HEK293 (cell line): Measurements from ENCODE around the gene ZFHX3.

Source experiments
- CTCF ChIA-PET: fragments of 350-600 bp; formaldehyde crosslinking; extraction: SDS; loops from one replicate; lab custom pipeline; 2021; ENCODE audit warnings: antibody characterized with exemption; lab: Yijun Ruan, JAX
- POLR2A ChIA-PET: fragments of 300-600 bp; formaldehyde crosslinking; extraction: SDS; loops from one replicate; lab custom pipeline; 2020; ENCODE audit warnings: antibody characterized with exemption, inconsistent platforms; lab: Yijun Ruan, JAX
- H3K27ac ChIP-seq: fragments of 200-500 bp; sonication (Bioruptor generic); 2 replicates; pipeline ENCODE4 v1.5.1; 2014; ENCODE audit warnings: low read depth, low read length, control low read depth, inconsistent platforms; ENCODE audit errors: extremely low read depth
- H3K36me3 ChIP-seq, 2 experiments: fragments of 200-500 bp in 1 of 2; sonication (Bioruptor generic) in 1 of 2; 1 replicate in 1 of 2; 2 replicates in 1 of 2; pipeline ENCODE4 v1.5.1; 2014 to 2017; ENCODE audit warnings: inconsistent platforms in 2 of 2, low read length in 2 of 2; ENCODE audit not compliant: control insufficient read depth in 2 of 2, insufficient read depth in 1 of 2
- H3K4me1 ChIP-seq: fragments of 200-500 bp; sonication (Bioruptor generic); 2 replicates; pipeline ENCODE4 v1.5.1; 2014; ENCODE audit warnings: mild to moderate bottlenecking, low read length, inconsistent platforms; ENCODE audit not compliant: control insufficient read depth, insufficient read depth
- H3K4me3 ChIP-seq: 2 replicates; pipeline ENCODE4 v1.5.1; 2011; ENCODE audit warnings: low read depth, mild to moderate bottlenecking, control low read depth, low read length, moderate library complexity
- H3K9me3 ChIP-seq: fragments of 200-500 bp; sonication (Bioruptor generic); 2 replicates; pipeline ENCODE4 v1.5.1; 2014; ENCODE audit warnings: low read depth, low read length, inconsistent platforms; ENCODE audit not compliant: control insufficient read depth, insufficient read depth
- BCL6B ChIP-seq: fragments of 450-650 bp; formaldehyde crosslinking; IDR thresholded peaks from 2 replicates; pipeline ENCODE4 v1.5.1; 2017; ENCODE audit warnings: missing biosample characterization, missing genetic modification characterization
- GFI1B ChIP-seq: fragments of 450-650 bp; formaldehyde crosslinking; IDR thresholded peaks from 2 replicates; pipeline ENCODE4 v1.5.1; 2016; ENCODE audit warnings: missing biosample characterization, missing genetic modification characterization
- HIC1 ChIP-seq: fragments of 450-650 bp; formaldehyde crosslinking; IDR thresholded peaks from 2 replicates; pipeline ENCODE4 v1.5.1; 2016; ENCODE audit warnings: missing biosample characterization, missing genetic modification characterization
- HOXD13 ChIP-seq: sonication (generic); formaldehyde crosslinking; IDR thresholded peaks from 2 replicates; pipeline ENCODE4 v1.8.0; 2022; ENCODE audit warnings: missing genetic modification reagents, borderline replicate concordance
- PRDM10 ChIP-seq: fragments of 450-650 bp; formaldehyde crosslinking; IDR thresholded peaks from 2 replicates; pipeline ENCODE4 v1.5.1; 2016; ENCODE audit warnings: missing biosample characterization, missing genetic modification characterization
- SETDB1 ChIP-seq: IDR thresholded peaks from one replicate; pipeline ENCODE4 v1.6.1; 2017; ENCODE audit warnings: mild to moderate bottlenecking, low read length, moderate library complexity, mixed read lengths; ENCODE audit not compliant: insufficient read length
- TSHZ1 ChIP-seq: fragments of 450-650 bp; formaldehyde crosslinking; IDR thresholded peaks from 2 replicates; pipeline ENCODE4 v1.5.1; 2016; ENCODE audit warnings: missing biosample characterization, missing genetic modification characterization, borderline replicate concordance
- WT1 ChIP-seq: fragments of 450-650 bp; formaldehyde crosslinking; IDR thresholded peaks from 2 replicates; pipeline ENCODE4 v1.5.1; 2016; ENCODE audit warnings: missing biosample characterization, missing genetic modification characterization
- ZBTB1 ChIP-seq: fragments of 450-650 bp; formaldehyde crosslinking; IDR thresholded peaks from 2 replicates; pipeline ENCODE4 v1.5.1; 2016; ENCODE audit warnings: missing biosample characterization, missing genetic modification characterization
- ZBTB48 ChIP-seq: fragments of 450-650 bp; formaldehyde crosslinking; IDR thresholded peaks from 2 replicates; pipeline ENCODE4 v1.5.1; 2016; ENCODE audit warnings: missing biosample characterization, missing genetic modification characterization
- ZEB2 ChIP-seq: fragments of 450-650 bp; formaldehyde crosslinking; IDR thresholded peaks from 2 replicates; pipeline ENCODE4 v1.5.1; 2016; ENCODE audit warnings: missing biosample characterization, missing genetic modification characterization
- ZNF140 ChIP-seq: fragments of 450-650 bp; formaldehyde crosslinking; IDR thresholded peaks from 2 replicates; pipeline ENCODE4 v1.5.1; 2016; ENCODE audit warnings: missing biosample characterization, missing genetic modification characterization
- ZNF280C ChIP-seq: fragments of 450-650 bp; formaldehyde crosslinking; IDR thresholded peaks from 2 replicates; pipeline ENCODE4 v1.5.1; 2016; ENCODE audit warnings: missing biosample characterization, missing genetic modification characterization
- ZNF37A ChIP-seq: fragments of 450-650 bp; IDR thresholded peaks from 2 replicates; pipeline ENCODE4 v1.5.1; 2018; ENCODE audit warnings: missing biosample characterization, missing genetic modification characterization
- ZNF391 ChIP-seq: fragments of 450-650 bp; formaldehyde crosslinking; IDR thresholded peaks from 2 replicates; pipeline ENCODE4 v1.5.1; 2016; ENCODE audit warnings: low read depth, missing biosample characterization, missing genetic modification characterization, borderline replicate concordance
- ZNF654 ChIP-seq: fragments of 450-650 bp; formaldehyde crosslinking; IDR thresholded peaks from 2 replicates; pipeline ENCODE4 v1.5.1; 2016; ENCODE audit warnings: low read depth, missing biosample characterization, missing genetic modification characterization
- ZNF677 ChIP-seq: fragments of 450-650 bp; IDR thresholded peaks from 2 replicates; pipeline ENCODE4 v1.5.0; 2018; ENCODE audit warnings: missing biosample characterization, mild to moderate bottlenecking, missing genetic modification characterization, moderate library complexity
- ZNF692 ChIP-seq: fragments of 450-650 bp; formaldehyde crosslinking; IDR thresholded peaks from 2 replicates; pipeline ENCODE4 v1.5.1; 2016; ENCODE audit warnings: missing biosample characterization, missing genetic modification characterization
- ZNF76 ChIP-seq: fragments of 450-650 bp; formaldehyde crosslinking; IDR thresholded peaks from 2 replicates; pipeline ENCODE4; 2016; ENCODE audit warnings: low read depth, missing biosample characterization, missing genetic modification characterization, borderline replicate concordance

The ZFHX3 gene

GRCh38 chr16:72910875-72911274 is 137.1 kb downstream of the ZFHX3 start:
- H3K9me3 ChIP-seq, result no peaks in the 10 kb centered on the region
- H3K4me1 ChIP-seq, result peaks cover 12% of the 10 kb centered on the region
- no peak overlapping the region for H3K4me3 ChIP-seq
- POLR2A ChIA-PET, result no interaction called here
- no peaks in the 10 kb centered on the region for H3K36me3 ChIP-seq
- TF ChIP-seq ZNF391 (tag by site-specific recombination) (no peak), PRDM10 (tag by site-specific recombination) (peak; percentile 44; the same call in 1 of the 2 replicates)
- CTCF ChIA-PET, result no interaction called here
- H3K27ac ChIP-seq, result no peak overlapping the region

GRCh38 chr16:72910381-72910780 is 137.5 kb downstream of the ZFHX3 start:
- POLR2A ChIA-PET, result no interaction called here
- H3K36me3 ChIP-seq, result no peaks in the 10 kb centered on the region
- TF ChIP-seq ZNF76 (tag by site-specific recombination) (no peak), ZBTB48 (tag by site-specific recombination) (no peak), ZBTB1 (tag by site-specific recombination) (no peak), ZNF692 (tag by site-specific recombination) (no peak), ZEB2 (tag by site-specific recombination) (no peak), ZNF654 (tag by site-specific recombination) (no peak), HOXD13 (CRISPR knock-in tag) (no peak), ZNF37A (tag by site-specific recombination) (no peak), HIC1 (tag by site-specific recombination) (no peak), SETDB1 (no peak), ZNF280C (tag by site-specific recombination) (no peak), GFI1B (tag by site-specific recombination) (no peak), TSHZ1 (tag by site-specific recombination) (no peak), ZNF140 (tag by site-specific recombination) (no peak), WT1 (tag by site-specific recombination) (no peak), BCL6B (tag by site-specific recombination) (no peak), ZNF677 (tag by site-specific recombination) (no peak)
- TF ChIP-seq, all 188 proteins: peak for 0
- Histone ChIP-seq H3K4me3 (no peak overlapping the region), H3K27ac (no peak overlapping the region), H3K9me3 (no peaks in the 10 kb centered on the region), H3K4me1 (peaks cover 12% of the 10 kb centered on the region)
- CTCF ChIA-PET, result no interaction called here
